ENCODE measurements around the gene NDUFB7.
"Not testable (repeated sequence)": the region's sequence is repeated elsewhere in the genome, so short reads cannot be mapped to it uniquely, and the experiment has no call there.

The NDUFB7 gene

GRCh38 chr19:14570864-14571527 is 870 bp downstream of the NDUFB7 start:
- DNase-seq (ENCODE audit: low spot score) = no peak

GRCh38 chr19:14567079-14567478 is 4.8 kb downstream of the NDUFB7 start:
- no peak for DNase-seq (ENCODE audit: low spot score)

- no peak for DNase-seq (ENCODE audit: low spot score)
These were observed 5.2 kb downstream of the NDUFB7 start for GRCh38 chr19:14566712-14567077.

- DNase-seq (ENCODE audit: low spot score) = no peak
These were observed 5.8 kb downstream of the NDUFB7 start for GRCh38 chr19:14565765-14566711.

GRCh38 chr19:14565298-14565679 is 6.6 kb downstream of the NDUFB7 start:
- DNase-seq (ENCODE audit: low spot score) = no peak

GRCh38 chr19:14564652-14565297 is 7.1 kb downstream of the NDUFB7 start:
- DNase-seq (ENCODE audit: low spot score) = not testable (repeated sequence)

- DNase-seq (ENCODE audit: low spot score) = peak; percentile 29
These were observed 7.7 kb downstream of the NDUFB7 start for GRCh38 chr19:14563989-14564651.

- no peak for DNase-seq (ENCODE audit: low spot score)
These were observed 8.3 kb downstream of the NDUFB7 start for GRCh38 chr19:14563590-14563926.

- DNase-seq (ENCODE audit: low spot score) = no peak
These were observed 8.9 kb downstream of the NDUFB7 start for GRCh38 chr19:14562660-14563589.

- no peak for DNase-seq (ENCODE audit: low spot score)
These were observed 10.0 kb downstream of the NDUFB7 start for GRCh38 chr19:14561847-14562351.

GRCh38 chr19:14561249-14561648 is 10.6 kb downstream of the NDUFB7 start:
- DNase-seq (ENCODE audit: low spot score) = no peak

- no peak for DNase-seq (ENCODE audit: low spot score)
These were observed 11.1 kb downstream of the NDUFB7 start for GRCh38 chr19:14560776-14561108.

GRCh38 chr19:14559916-14560775 is 11.7 kb downstream of the NDUFB7 start:
- no peak for DNase-seq (ENCODE audit: low spot score)

- DNase-seq (ENCODE audit: low spot score) = no peak
These were observed 13.3 kb downstream of the NDUFB7 start for GRCh38 chr19:14558370-14559066.

- DNase-seq (ENCODE audit: low spot score) = peak; percentile 82
These were observed 15.1 kb downstream of the NDUFB7 start for GRCh38 chr19:14556662-14557188.

- no peak for DNase-seq (ENCODE audit: low spot score)
These were observed 15.8 kb downstream of the NDUFB7 start for GRCh38 chr19:14555918-14556661.

- DNase-seq (ENCODE audit: low spot score) = no peak
These were observed 17.5 kb downstream of the NDUFB7 start for GRCh38 chr19:14554382-14554812.

GRCh38 chr19:14553939-14554243 is 18.0 kb downstream of the NDUFB7 start:
- DNase-seq (ENCODE audit: low spot score) = no peak
